ENCODE measurements around the gene ADRA2B.
"Not testable (repeated sequence)": the region's sequence is repeated elsewhere in the genome, so short reads cannot be mapped to it uniquely, and the experiment has no call there.

The ADRA2B gene

DNA sequence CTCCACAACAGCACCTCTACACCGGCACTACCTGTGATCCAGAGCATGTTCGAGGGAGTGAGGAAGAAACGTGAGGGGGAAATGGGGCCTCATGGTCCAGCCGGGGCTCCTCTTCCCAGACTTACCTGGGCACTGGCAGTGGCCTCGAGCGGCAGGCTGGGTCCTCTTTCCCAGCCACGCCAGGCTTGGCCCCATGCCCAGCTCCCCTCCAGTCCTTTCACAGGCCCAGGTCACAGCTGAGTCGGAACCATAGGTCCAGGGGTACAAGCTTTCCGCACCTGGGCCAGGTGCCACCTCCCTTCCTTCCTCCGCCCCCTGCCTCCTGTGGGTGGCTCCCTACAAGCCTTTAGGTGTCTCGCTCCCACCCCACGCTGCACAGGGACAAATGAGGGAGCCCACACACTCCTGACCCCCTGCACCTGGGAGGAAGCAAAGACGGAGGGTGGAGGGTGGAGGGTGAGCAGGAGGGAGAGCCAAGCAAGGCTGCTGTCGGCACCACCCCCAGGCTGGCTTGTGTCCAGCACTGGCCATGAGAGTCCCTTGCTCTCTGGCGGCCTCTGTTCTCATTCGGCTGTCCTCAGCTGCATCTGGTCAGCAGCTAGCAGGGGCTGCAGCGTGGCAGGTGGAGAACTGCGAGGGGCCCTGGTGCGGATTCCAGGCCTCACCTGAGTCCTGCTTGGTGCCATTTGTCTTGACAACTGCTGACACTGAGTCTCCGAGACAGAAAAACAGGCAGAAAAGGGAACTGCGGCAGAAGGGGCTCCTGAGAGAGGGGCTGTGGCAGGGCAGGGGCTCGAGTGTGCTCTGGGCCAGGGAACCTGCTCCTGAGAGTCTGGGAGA, 26.8 kb downstream of the ADRA2B start:
- Histone ChIP-seq H3K27me3 (replicated peaks) (no peaks in the 10 kb centered on the region), H3K4me3 (ENCODE audit: low read depth, low read length) (no peak overlapping the region), H3K27ac (no peak overlapping the region), H3K36me3 (replicated peaks) (no peaks in the 10 kb centered on the region)
- TF ChIP-seq, protein P1, sequence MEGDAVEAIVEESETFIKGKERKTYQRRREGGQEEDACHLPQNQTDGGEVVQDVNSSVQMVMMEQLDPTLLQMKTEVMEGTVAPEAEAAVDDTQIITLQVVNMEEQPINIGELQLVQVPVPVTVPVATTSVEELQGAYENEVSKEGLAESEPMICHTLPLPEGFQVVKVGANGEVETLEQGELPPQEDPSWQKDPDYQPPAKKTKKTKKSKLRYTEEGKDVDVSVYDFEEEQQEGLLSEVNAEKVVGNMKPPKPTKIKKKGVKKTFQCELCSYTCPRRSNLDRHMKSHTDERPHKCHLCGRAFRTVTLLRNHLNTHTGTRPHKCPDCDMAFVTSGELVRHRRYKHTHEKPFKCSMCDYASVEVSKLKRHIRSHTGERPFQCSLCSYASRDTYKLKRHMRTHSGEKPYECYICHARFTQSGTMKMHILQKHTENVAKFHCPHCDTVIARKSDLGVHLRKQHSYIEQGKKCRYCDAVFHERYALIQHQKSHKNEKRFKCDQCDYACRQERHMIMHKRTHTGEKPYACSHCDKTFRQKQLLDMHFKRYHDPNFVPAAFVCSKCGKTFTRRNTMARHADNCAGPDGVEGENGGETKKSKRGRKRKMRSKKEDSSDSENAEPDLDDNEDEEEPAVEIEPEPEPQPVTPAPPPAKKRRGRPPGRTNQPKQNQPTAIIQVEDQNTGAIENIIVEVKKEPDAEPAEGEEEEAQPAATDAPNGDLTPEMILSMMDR (IDR thresholded peaks at IDR 0.05; ENCODE audit: low read depth, low read length, missing control alignments) = no peak
- in situ Hi-C loops (cut with HindIII; ENCODE audit: low pct_ligation_motif_present, low sequenced_read_pairs) = no loop called here
- no peak for DNase-seq

DNA sequence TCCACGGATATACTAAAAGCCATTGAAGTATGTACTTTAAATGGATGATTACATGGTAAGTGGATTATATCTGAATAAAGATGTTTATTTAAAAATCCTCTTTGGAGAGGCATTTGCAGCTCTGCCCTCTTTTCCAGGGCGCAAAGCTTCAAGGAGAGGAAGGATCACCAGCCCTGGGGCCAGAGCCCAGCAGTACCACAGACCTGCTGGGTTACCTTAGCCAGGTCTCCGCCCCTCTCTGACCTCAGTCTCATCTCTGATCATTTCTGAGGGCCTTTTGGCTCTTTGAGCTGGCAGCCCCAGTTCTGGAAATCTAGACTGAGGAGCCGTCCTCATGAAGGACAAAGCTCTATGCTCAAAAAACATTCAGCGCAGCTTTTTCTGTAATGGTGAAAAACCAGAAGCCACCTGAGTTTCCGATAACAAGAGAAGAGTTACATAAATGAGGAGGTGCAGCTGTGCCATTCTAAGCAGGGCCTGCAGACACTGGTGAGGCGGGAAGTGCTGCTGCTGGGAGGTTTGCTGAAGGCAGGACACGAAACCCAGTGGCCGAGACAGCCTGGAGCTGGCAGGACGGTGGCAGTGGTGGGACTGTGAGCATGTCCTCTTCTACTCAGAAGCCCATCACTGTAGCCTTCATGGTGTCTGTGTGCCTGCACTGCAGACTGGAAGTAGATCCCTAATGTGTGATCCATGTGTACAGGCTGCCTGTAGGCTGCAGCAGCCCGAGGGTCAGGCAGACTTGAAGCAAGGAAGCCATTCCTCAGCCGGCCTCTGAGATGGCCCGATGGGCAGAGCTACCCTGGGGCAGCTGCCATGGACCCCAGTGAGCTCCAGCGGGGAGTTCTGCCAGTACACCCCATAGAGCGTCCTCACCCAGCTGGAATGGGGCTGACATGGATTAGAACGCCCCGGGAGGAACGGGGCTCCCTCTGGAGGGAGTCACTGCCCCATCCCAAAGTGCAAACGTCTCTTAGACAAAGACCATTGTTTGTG, 27.7 kb downstream of the ADRA2B start:
- H3K4me3 ChIP-seq (ENCODE audit: low read depth, low read length) = no peak overlapping the region
- TF ChIP-seq, protein P1 (IDR thresholded peaks at IDR 0.05; ENCODE audit: low read depth, low read length, missing control alignments) = no peak
- no peaks in the 10 kb centered on the region for H3K27me3 ChIP-seq (replicated peaks)
- in situ Hi-C loops (cut with HindIII; ENCODE audit: low pct_ligation_motif_present, low sequenced_read_pairs) = no loop called here
- H3K27ac ChIP-seq = no peak overlapping the region
- no peaks in the 10 kb centered on the region for H3K36me3 ChIP-seq (replicated peaks)
- no peak for DNase-seq

GRCh38 chr2:96087130-96087529, 29.2 kb downstream of the ADRA2B start:
- H3K27me3 ChIP-seq (replicated peaks) = no peaks in the 10 kb centered on the region
- in situ Hi-C loops (cut with HindIII; ENCODE audit: low pct_ligation_motif_present, low sequenced_read_pairs) = no loop called here

DNA sequence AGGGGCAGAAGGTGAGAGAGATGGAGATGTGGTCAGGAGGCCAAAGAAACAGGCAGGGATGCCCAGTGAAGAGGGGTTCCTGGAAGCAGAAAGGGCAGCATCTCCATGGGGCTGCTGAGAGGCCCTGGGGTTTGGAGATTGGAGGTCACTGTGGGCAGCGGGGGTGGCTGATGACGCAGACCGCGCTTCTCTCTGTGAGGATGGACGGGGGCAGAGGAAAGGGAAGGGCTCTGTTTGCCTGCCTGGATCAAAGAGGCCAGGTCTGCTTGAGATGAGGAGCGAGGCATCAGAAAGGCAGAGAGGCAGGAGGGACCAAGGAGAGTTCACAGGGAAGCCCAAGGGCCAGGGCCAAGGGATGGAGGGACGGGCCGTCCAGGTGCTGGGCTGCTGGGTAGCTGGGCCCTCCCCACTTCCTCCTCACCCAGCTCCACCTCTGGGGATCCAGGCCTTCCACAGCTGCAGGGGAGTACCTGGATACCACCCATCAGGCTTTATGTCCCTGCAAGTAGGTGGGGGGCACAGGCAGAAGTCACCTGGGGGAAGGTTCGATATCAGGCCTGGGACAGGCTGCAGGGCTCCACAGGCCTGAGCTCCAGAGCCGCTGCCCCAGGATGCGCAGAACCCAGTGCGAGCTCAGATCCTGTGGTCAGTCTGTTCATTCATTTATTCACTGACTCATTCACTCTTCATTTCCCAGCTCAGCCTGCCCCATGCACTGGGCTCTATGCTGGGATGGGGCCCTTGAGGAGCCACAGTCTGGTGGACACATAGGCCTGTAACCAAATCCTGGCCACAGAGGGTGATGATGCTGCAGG, 30.6 kb downstream of the ADRA2B start:
- Histone ChIP-seq H3K27me3 (replicated peaks) (no peaks in the 10 kb centered on the region), H3K36me3 (replicated peaks) (no peaks in the 10 kb centered on the region), H3K4me3 (ENCODE audit: low read depth, low read length) (no peak overlapping the region), H3K27ac (no peak overlapping the region)
- DNase-seq = no peak
- in situ Hi-C loops (cut with HindIII; ENCODE audit: low pct_ligation_motif_present, low sequenced_read_pairs) = no loop called here
- TF ChIP-seq, protein P1 (IDR thresholded peaks at IDR 0.05; ENCODE audit: low read depth, low read length, missing control alignments) = no peak

More at GRCh38 chr2:96087130-96087529, 29.2 kb downstream of the ADRA2B start:
- DNase-seq = no peak
- H3K27ac ChIP-seq = no peak overlapping the region
- TF ChIP-seq, protein P1 (IDR thresholded peaks at IDR 0.05; ENCODE audit: low read depth, low read length, missing control alignments) = no peak
- H3K36me3 ChIP-seq (replicated peaks) = no peaks in the 10 kb centered on the region
- no peak overlapping the region for H3K4me3 ChIP-seq (ENCODE audit: low read depth, low read length)

- in situ Hi-C loops (cut with HindIII; ENCODE audit: low pct_ligation_motif_present, low sequenced_read_pairs); DNase-seq; H3K4me3 ChIP-seq (ENCODE audit: low read depth, low read length); H3K27ac ChIP-seq; H3K36me3 ChIP-seq (replicated peaks); H3K27me3 ChIP-seq (replicated peaks): not testable (repeated sequence)
These were observed 31.4 kb downstream of the ADRA2B start for GRCh38 chr2:96084858-96085518.
